Activated CD4-positive, alpha-beta T cell treated with anti-CD3 and anti-CD28 coated beads, Interleukin-2, amount 50 U/mL, for 48 hours (primary cell): Measurements from ENCODE around the gene RAD17.
A peak's percentile ranks its signal among the peaks of the same experiment; 100 is the strongest.
"Not testable (repeated sequence)": the region's sequence is repeated elsewhere in the genome, so short reads cannot be mapped to it uniquely, and the experiment has no call there.

Experiments used
- DNase-seq, 2 experiments: peaks; one replicate each; pipeline ENCODE4 v3.0.0-alpha.2; 2020

RAD17 gene

GRCh38 chr5:69374911-69375446 is 5.4 kb downstream of the RAD17 start:
- no peak for DNase-seq

GRCh38 chr5:69378376-69378775 is 8.8 kb downstream of the RAD17 start:
- no peak for DNase-seq

- no peak for DNase-seq
These were observed 35.2 kb downstream of the RAD17 start for GRCh38 chr5:69404659-69405330.

GRCh38 chr5:69414885-69415583 is 45.4 kb downstream of the RAD17 start, which contains the start of gene MARVELD2:
TSS of gene MARVELD2 (plus strand) at chr5:69415116. CDS start at chr5:69419386, 4,270 bp downstream.
- peak; percentile 55 to 57 for DNase-seq

GRCh38 chr5:69415584-69415958 is 46.0 kb downstream of the RAD17 start:
- DNase-seq = no peak

GRCh38 chr5:69416180-69416579 is 46.6 kb downstream of the RAD17 start:
- DNase-seq = no peak

- no peak for DNase-seq
These were observed 47.1 kb downstream of the RAD17 start for GRCh38 chr5:69416699-69417098.

GRCh38 chr5:69418554-69418953 is 48.9 kb downstream of the RAD17 start:
- no peak for DNase-seq

GRCh38 chr5:69431424-69432303 is 62.0 kb downstream of the RAD17 start:
- DNase-seq = no peak

GRCh38 chr5:69432412-69433206 is 63.0 kb downstream of the RAD17 start:
- DNase-seq = no peak

- DNase-seq = not testable (repeated sequence)
These were observed 65.8 kb downstream of the RAD17 start for GRCh38 chr5:69435276-69435884.

- no peak for DNase-seq
These were observed 74.6 kb downstream of the RAD17 start for GRCh38 chr5:69444127-69444754.

GRCh38 chr5:69449511-69449910 is 79.9 kb downstream of the RAD17 start:
- DNase-seq = no peak

- DNase-seq = no peak
These were observed 80.5 kb downstream of the RAD17 start for GRCh38 chr5:69450116-69450515.

- not testable (repeated sequence) for DNase-seq
These were observed 80.9 kb downstream of the RAD17 start for GRCh38 chr5:69450527-69450926.

GRCh38 chr5:69451941-69452647 is 82.5 kb downstream of the RAD17 start:
- no peak for DNase-seq

- not testable (repeated sequence) for DNase-seq
These were observed 83.9 kb downstream of the RAD17 start for GRCh38 chr5:69453487-69453886.

GRCh38 chr5:69454460-69455249 is 85.0 kb downstream of the RAD17 start:
- DNase-seq = no peak

GRCh38 chr5:69455428-69455988 is 85.9 kb downstream of the RAD17 start:
- DNase-seq = not testable (repeated sequence)
